Testis (tissue), 2 donors: Measurements from ENCODE around the gene ZCCHC2.

Source experiments
- POLR2A ChIP-seq: fragments of 450-650 bp; IDR thresholded peaks from one replicate; pipeline ENCODE4 v1.6.1; 2017; ENCODE audit warnings: antibody characterized with exemption, mild to moderate bottlenecking, moderate library complexity
- TF ChIP-seq, protein P1 (sequence below), 3 experiments: fragments of 450-650 bp in 2 of 3; fragments of 200-600 bp in 1 of 3; sonication (generic) in 1 of 3; IDR thresholded peaks; one replicate each; pipeline ENCODE4 v1.5.1; 2016 to 2019; ENCODE audit warnings: antibody characterized with exemption in 3 of 3, mild to moderate bottlenecking in 2 of 3, moderate library complexity in 1 of 3

DNA sequence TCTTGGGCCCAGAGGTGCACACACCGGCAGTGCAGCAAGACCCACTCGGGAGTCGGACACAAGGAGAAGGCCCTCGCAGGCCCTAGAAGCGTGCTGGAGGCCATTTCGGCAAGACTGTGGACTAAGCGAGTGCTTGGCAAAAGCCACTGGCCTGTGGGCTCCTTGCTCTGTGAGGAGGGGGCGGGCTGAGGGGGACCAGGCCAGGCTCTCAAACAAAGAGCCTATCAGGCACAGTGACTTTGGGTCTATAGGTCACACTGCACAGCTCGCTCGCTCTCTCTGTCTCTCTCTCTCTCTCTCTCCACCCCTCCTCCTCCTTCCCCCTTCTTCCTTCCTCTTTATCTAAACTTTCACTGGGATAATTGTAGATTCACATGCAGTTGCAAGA, 23.6 kb upstream of the ZCCHC2 start:
- TF ChIP-seq, protein P1, sequence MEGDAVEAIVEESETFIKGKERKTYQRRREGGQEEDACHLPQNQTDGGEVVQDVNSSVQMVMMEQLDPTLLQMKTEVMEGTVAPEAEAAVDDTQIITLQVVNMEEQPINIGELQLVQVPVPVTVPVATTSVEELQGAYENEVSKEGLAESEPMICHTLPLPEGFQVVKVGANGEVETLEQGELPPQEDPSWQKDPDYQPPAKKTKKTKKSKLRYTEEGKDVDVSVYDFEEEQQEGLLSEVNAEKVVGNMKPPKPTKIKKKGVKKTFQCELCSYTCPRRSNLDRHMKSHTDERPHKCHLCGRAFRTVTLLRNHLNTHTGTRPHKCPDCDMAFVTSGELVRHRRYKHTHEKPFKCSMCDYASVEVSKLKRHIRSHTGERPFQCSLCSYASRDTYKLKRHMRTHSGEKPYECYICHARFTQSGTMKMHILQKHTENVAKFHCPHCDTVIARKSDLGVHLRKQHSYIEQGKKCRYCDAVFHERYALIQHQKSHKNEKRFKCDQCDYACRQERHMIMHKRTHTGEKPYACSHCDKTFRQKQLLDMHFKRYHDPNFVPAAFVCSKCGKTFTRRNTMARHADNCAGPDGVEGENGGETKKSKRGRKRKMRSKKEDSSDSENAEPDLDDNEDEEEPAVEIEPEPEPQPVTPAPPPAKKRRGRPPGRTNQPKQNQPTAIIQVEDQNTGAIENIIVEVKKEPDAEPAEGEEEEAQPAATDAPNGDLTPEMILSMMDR (IDR thresholded peaks at IDR 0.05): no peak
- no peak for TF ChIP-seq POLR2A
